HUDEP-2 (cell line): ENCODE data around the gene RNF144A.

ENCODE experiments used
- DNase-seq, 76 experiments: peaks; one replicate each; lab custom pipeline; 2025; ENCODE audit not compliant: unreplicated experiment in 76 of 76; lab: John Stamatoyannopoulos, UW

Gene RNF144A

DNA sequence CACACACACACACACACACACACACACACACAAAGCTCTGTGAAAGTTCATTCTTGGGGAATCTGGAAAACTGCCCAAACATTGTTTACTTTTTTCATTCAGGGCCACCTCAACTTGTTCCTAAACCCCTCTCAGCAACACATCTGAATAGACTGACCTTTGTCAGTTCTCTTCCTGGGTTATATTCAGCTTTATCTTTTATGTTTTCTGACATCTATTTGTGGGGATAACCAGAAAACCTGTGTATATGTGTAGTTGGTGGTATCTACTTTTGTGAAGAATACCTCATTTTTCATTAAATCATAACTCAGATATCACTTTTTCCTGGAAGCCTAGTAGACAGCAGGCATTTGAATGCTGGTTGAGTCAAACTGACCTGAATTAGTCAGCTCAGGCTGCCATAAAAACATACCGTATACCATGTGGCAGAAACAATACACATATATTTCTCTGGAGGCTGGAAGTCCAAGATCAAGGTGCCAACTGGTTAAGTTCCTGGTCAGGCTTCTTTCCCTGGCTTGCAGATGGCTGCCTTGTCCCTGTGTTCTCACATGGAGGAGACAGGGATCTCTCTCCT lies 11.0 kb upstream of the RNF144A start:
- no peak for DNase-seq

DNA sequence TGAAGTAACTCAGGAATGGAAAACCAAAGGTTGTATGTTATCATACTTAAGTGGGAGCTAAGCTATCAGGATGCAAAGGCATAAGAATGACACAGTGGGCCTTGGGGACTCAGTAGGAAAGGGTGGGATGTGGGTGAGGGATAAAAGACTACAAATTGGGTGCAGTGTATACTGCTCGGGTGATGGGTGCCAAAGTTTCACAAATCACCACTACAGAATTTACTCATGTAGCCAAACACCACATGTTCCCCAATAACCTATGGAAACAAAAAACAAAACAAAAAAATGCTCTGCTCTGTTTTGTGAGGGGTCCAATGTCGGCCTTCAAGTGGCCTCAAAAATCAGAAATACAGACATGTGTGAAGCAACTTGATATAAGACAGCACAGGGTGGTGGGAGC lies 8.9 kb upstream of the RNF144A start:
- DNase-seq, result no peak

DNA sequence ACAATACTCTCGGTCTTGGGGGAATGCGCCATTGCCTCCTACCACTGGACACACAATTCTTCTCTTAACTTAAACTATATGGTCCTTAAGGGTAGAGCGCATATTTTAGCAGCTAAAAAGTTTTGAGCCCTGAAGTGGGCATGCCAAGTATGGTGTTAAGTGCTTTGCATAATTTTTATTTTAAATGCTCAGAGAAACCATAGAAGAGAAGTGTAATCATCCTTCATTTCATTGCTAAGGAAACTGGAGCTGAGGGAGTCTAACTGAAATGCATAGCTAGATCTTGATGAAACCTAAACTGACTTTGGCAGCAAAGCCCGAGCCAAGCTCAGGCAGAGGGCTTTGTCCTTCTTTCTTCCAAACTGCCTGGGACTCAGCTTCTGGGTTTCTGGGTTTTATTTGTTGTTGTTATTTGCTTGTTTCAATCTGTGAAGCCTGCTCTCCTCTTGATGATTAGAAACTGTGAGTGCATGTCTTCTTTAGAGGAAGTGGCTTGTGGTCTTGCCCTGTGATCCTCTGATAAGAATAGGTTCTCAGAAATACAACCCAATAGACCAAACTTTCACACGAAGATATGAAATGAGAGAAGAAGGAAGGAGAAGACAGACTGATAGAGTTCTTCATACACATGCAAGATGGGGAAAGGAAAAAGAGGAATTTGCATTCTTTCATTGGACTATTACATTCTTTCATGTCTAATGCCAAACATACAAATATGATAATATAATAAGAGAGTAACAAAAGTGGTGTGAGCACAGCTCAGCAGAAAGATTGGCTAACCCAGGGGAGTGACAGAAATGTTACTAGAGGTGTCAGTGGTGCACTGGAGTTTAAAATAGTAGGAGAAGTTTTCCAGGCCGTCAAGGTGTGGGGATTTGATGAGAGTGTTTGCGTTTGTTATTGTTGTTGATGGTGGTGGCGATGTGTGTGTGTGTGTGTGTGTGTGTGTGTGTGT lies 7.5 kb upstream of the RNF144A start:
- DNase-seq, result peak in 50 of 76 experiments; percentile 5 to 88 (median 68)

DNA sequence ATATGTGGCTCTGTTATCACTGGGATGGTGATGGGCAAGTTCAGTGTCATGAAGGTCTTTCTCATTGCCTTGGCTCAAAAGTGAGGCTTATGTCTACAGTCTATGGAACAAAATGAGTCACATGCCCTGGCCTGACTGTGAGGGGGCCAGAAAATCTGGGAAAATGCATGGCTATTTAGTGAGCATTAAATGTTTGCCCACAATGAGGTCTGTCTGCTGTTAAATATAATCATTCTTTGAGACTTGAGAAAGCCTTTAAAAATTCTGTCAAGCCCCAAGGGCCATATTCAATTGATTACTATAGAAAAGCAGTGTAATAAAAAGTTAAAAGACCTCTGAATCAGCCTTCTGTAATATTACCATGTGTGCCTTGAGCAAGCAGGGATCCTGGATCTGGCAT lies 5.5 kb upstream of the RNF144A start:
- DNase-seq, result no peak

GRCh38 chr2:6913415-6914157 lies 3.6 kb upstream of the RNF144A start:
- DNase-seq, result no peak

GRCh38 chr2:6914828-6915227 lies 2.4 kb upstream of the RNF144A start:
- peak in 36 of 76 experiments; percentile 4 to 67 (median 26) for DNase-seq

DNA sequence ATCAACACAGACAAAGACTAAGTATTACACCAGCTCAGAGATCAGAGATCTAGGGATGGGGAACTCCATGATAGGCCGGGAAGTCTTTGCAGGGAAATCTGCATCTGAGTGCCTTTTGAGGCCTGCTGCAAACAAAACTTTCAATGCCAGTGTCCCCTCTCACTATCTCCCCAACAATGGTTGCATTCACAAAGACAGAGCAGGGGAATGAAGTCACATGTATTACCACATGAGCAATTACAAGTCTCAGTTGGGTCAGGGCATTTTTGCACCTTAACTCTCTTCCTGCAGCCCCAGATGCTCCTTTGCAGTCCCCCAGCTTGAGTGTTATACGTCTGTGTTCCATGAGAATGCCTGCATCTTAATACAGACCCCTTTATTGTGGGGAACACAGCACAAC lies 1.8 kb upstream of the RNF144A start:
- DNase-seq, result no peak

- no peak for DNase-seq
These were observed 988 bp upstream of the RNF144A start for GRCh38 chr2:6916224-6916623.

GRCh38 chr2:6916736-6917070 lies 509 bp upstream of the RNF144A start:
- no peak for DNase-seq

DNA sequence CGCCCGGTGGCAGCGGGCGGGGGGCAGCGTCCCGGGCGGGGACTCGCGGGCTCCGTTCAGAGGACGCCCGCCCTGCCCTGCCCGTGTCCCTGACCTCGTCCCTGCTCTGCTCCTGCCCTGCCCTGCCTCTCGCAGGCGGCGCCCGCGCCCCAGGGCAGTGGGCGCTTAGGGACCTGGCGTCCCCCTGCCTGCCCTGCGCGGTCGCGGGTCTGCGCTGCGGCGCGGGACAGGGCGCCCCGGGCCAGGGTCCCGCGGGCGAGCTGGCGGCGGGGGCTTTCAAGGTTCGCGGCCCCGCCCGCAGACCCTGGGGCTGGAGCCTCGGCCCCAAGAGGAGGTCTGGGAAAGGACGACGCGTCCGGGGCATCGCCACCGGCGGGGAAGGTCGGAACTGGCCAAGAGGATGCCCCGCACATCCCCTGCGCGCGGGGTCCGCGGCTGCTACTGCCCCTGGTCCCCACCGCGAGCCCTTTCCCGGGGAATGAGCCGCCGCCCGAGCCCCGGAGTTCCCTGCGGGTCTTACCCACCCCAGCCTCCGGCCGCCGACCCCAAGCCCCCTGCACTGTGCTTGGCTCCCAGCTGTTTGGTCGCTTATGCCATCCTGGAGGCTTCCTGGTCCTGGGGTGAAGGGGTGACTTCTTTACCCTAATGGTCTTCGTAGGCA lies 679 bp downstream of the RNF144A start:
- DNase-seq, result peak in 3 of 76 experiments; percentile 35 to 42 (median 42)

GRCh38 chr2:6919901-6920742 lies 2.9 kb downstream of the RNF144A start:
- no peak for DNase-seq

DNA sequence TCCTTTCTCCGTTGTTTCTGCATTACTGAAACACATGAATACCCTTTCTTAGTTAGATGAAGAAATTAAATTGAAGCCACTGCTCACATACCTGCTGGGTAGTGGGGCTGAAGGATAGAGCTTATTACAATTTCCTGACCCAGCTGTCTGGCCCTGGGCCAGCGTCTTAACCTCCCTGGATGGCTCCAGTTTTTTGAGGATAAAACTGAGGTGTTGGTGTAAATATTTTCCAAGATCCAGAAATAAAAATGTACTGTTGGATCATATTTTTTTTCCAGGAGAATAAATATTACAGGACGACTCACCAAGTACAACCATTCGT lies 3.5 kb downstream of the RNF144A start:
- no peak for DNase-seq

DNA sequence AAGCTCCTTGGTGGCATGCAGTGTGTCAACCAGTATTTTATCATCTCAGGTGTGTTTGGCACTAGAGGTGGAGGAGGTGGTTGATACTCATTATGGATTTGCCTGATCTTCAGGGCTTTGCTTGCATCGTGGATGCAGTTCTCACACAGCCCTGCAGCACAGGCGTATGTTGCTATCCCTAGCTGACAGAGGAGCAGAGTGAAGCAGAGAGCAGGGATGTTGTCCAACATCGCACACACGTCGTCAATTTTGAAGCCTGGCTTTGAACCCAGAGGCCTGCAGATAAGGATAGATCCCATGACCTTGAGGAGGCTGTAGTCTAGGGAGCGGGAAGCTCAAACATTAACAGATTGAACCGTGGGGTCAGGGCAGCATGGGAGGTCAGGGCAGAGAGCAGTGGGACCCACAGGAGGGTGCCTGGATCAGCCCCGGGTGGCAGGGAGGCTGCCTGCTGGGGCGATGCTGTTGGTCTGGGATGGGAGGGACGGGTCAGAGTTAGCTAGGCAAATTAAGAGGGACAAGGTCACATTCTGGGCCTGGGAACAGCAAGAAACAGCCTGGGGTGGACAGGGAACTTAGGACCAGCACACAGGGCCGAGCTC lies 4.2 kb downstream of the RNF144A start:
- no peak for DNase-seq

DNA sequence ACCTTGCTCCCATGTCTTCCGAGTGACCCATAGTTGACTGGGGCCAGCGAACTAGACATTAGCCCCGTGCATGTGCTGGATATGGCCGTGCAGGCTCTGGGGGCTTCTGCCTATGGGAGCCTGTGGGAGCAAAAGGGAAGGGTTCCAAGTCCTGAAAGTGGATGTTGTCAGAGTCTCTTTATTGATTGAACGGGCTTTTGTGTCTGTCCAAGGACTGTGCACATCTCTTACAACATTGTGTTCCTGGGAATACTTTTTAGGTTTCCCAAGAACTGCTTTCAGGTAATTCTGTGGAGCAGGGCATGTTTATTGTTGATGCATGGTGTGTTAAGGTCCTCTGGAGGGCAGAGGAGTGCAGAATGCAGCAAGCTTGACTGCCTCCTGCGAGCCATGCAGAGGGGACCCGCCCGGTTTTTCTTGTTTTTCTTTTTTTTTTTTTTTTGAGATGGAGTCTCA lies 5.0 kb downstream of the RNF144A start:
- peak in 5 of 76 experiments; percentile 14 to 27 (median 20) for DNase-seq

DNA sequence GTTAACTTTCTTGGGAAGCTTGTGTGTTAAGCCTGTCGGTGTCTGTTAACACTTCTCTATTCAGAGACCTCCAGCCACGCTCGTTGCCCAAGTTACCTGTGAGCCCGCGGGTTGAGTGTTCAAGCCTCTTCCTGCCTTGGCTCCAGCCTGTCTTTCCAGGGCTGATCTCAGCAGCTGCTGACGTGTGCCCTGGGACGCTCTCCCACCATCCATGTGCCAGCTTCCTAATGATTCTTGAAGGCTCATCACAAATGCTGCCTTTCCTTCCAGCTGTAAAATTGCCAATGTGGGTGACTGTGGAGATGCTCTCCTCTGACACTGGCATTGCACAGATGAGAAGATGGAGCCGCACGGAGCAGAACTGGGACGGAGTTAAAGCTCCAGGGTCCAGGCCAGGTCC lies 6.1 kb downstream of the RNF144A start:
- DNase-seq, result no peak

- no peak for DNase-seq
These were observed 7.1 kb downstream of the RNF144A start for GRCh38 chr2:6924101-6924923.

DNA sequence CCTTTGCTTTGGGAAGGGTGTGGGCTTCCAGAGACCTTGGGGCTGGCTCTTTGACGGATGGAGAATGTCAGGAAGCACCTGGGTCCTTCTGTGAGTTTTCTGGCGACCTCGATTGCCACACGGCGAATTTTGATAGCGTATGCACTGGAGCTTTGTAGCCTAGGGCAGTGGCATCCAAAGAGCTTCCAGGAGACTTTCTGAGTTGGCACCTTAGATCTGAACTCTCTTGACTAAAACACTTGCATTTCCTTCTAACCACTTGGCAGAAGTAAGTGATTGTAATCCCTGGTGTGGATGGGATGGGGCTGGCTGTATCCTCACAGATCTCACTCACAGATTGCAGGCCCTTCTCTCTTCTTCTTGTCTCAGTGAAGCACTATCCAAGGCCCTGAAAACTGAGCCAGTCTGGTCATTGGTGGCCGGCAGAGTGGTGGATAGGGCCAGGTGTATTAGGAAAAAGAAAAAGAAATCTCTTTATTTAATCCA lies 7.8 kb downstream of the RNF144A start:
- DNase-seq, result no peak

- DNase-seq, result no peak
These were observed 9.0 kb downstream of the RNF144A start for GRCh38 chr2:6926071-6926732.
